Activated CD4-positive, alpha-beta T cell treated with anti-CD3 and anti-CD28 coated beads for 24 hours (primary cell): ENCODE data around the gene PEPD.

Experiments
- DNase-seq, 2 donors: peaks; one replicate each; pipeline ENCODE4 v3.0.0-alpha.2; 2020; ENCODE audit warnings: low read depth in 2 of 2

Gene PEPD

DNA sequence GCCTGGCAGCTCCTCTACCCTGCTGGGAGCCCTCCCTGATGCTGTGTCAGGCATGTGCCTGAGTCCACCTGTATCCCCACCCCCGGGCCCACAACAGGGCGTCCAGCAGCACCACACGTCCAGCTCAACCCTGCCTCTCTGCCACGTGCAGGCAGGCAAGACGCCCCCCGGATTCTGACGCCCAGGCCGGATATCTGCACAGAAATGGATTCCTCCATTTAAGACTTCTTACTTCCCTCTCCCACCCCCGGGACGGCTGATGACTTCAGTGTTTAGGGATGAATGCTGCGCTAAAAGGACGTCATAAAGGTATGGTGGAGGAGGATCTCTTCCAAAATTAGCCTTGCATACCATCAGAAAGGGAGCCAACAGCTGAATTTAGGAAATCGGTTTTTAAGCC lies 10.2 kb downstream of the PEPD start:
- DNase-seq = no peak

DNA sequence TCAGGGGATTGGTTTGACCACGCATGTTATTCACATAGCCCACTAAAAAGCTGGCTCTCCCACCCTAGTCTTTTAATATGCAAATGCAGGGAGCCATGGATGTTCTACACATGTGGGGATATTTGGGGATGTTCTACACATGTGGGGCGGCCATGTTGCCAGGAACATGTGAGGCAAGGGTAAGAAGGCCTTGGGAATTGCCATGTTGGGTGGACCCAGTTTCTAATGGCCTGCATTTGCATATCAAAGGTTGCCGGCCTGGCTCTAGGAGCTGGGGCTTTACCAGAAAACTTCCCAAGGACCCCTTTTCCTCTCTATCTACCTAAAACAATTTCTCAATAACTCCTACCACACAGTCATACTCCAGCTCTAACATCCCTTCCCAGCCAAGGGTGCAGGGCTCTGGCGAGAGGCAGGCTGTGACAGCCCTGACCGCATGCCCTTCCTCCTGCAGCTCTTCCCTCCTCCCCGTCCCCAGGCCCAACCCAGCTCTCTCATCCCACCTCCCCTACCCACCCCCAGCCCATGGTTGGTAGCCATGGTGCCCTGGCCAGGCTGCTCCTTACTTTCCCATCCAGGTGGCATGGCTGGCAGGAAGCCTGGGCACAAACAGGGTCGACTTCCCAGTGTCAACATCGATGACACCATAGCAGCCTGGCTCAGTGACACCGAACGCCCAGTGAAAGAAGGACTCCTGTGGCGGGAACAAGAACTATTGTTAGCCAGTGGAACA lies 11.0 kb downstream of the PEPD start:
- DNase-seq = no peak

DNA sequence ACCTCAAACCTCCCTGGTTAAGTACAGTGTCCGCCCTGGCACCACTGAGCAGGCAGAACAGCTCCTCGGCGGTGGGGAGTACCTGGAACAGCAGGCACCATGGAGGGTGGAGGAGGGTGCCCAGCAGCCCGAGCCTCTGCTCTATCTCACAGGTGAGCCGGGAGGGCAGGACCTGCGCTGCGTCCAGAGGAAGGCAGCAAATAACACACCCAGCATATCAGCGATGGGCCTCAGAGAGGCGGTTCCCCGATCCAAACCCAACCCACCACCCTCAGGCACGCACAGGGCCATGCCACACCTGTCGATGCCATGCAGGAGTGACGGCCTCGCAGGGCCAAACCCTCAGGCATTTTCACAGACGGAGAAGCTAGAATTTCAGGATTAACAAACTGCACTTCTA lies 11.8 kb downstream of the PEPD start:
- DNase-seq = no peak

DNA sequence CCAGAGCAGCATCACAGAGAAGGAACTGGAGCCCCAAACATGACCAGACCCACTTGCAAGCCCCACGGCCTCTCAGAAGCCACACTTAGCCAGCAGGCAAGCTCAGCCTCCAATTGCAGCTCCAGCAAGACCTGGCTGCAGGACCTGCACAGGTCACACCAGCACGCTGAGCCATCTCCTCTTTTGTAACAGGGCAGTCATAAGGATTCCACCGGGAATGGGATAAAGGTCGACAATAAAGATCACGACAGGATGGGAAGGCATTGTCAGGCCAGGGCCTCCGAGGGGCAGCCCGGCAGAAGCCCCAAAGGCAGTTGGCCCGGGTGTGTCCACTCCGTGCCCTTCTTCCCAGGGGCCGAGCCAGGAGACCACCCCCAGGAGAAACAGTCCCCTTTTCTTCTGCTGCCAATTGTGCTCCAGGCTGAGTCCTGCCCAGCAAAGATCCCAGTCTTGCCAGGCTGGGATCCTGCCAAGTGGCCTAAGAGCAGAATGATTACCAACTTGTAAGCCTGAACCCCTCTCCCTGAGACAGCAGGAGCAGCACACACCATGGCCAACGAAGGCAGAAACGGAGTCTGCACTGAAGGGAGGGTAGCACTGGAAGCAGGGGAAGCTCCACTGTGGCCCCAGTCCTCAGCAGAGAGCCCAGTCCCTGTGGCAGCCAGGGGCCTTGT lies 12.5 kb downstream of the PEPD start:
- no peak for DNase-seq

DNA sequence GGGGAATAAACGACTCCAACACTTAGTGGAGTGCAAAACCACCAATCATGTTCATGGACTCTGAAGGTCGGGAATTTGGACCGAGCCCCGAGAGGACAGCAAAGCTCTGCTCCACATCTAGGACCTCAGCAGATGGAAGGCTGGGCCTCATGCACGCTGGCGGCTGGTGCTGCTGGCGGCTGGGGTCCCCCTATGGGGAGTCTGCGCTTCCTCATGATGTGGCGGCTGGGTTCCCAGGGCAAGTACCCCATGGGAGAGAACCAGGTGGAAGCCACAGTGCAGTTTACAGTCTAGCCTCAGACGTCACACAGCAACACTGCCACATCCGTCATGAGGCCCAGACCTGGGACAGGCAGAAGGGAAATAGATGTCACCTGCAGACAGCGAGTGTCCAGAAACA lies 13.2 kb downstream of the PEPD start:
- no peak for DNase-seq

DNA sequence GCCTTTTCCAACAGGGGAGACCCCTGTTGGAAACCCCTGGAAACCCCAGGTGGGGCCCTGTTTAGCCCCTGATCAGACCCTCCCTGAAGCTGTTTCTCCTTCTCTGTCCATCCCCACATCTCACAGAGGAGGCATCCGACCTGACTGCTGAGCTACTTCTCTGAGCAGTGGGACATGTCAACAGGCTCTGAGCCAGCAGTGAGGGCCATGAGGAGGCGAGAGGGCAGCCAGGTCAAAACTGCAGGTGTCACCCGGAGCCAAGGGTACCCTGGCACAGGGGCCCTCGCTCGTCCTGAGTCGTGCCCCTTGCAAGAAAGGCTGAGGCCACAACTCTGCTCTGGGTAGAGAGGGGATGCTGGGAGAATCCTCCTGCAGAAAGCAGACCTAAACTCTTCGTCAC lies 13.6 kb downstream of the PEPD start:
- no peak for DNase-seq

DNA sequence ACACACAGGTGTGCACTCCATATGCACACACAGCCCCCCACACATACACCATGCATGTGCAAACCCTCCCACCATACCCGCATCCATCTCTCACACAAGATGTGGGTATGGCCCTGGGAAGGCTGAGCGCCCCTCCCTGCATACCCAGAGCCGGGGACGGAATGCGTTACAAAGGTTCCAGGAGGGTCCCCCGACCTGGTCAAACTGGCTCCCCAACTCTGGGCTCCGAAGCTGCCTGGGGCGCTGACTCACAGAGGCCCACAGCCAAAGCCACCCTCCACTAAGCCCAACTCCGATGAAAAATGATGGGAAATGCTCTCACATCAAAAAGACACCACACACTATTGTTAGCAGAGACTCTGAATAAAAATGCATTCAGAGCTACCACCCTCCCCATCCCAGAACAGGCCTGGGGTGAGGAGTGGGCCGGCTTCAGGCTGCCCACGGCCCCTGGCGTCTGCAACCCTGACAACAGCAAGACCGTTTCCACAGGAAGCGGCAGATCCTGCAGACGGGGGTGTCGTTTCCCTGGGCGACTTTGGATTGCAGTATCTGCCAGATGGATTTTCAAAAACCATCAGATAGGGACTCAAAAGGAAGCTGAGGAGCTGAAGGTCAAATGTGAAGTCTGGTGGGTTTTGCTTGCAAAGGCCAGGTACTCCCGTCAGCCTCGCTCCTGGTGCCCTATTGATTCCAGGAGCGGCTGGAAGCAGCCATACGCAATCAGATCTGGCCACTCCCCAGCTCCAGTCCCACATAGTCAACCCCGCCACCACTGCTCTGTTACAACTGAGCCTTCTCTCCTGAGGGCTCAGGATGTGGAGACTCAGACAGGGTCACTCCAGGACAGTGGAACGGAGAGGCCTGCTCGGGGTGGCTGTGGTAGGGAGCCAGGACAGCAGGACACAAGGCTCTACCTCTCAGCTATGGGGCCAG lies 14.3 kb downstream of the PEPD start:
- DNase-seq = no peak

DNA sequence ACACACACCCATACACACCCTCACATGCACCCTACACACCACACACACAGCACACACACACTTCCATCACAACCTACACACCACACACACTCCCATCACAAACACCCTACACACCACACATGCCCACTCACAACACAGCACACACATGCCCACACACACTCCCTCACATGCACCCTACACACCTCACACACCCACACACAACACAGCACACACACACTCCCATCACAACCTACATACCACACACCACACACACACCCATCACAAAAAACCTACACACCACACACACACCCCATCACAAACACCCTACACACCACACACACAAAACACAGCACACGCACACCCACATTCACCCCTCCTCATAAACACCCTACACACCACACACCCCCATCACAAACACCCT lies 15.1 kb downstream of the PEPD start:
- DNase-seq = no peak

DNA sequence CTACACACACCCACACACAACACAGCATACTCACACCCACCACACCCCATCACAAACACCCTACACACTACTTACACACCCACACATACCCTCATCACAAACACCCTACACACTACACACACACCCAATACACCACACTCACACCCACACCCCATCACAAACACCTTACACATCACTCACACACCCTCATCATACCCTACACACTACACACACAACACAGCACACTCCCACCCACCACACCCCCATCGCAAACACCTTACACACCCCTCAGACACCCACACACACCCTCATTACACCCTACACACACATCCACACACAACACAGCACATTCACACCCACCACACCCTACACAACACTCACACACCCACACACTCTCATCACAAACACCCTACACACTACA lies 15.8 kb downstream of the PEPD start:
- DNase-seq = no peak

DNA sequence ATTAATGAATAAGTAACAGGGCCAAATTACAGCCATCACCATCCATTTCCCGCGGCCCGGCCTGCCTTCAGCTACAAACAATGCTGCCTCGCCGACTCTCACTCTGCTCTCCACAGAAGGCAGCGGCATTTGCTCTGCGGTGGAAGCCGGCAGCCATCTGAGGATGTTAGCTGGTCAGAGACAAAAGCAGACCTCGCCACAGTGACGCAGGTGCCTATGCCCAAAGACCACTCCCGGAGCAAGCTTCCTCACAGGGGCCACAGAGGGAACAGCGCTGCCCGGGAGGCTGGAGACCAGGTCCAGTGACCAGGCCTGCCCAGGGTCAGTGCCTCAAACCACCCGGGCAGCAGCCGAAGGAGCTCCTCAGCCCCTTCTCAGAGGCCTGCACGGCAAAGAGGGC lies 16.4 kb downstream of the PEPD start:
- no peak for DNase-seq

DNA sequence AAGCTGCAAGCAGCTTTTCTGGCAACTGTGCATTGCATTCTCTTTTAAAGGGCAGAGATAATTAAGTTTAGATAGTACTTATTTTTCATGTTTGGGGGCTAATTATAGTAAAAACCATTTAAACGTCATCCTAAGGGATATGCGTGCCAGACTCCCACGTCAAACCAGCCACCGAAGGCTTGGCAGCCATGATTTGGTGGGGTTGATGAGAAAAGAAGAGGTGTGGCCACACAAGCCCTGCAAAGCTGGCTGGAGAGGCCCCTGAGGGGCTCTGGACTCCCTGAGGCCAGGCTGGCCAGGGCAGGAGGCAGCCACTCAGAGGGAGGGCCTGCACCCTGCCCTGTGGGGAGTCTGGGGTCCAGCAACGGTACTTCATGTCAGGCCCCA lies 17.5 kb downstream of the PEPD start:
- no peak for DNase-seq

DNA sequence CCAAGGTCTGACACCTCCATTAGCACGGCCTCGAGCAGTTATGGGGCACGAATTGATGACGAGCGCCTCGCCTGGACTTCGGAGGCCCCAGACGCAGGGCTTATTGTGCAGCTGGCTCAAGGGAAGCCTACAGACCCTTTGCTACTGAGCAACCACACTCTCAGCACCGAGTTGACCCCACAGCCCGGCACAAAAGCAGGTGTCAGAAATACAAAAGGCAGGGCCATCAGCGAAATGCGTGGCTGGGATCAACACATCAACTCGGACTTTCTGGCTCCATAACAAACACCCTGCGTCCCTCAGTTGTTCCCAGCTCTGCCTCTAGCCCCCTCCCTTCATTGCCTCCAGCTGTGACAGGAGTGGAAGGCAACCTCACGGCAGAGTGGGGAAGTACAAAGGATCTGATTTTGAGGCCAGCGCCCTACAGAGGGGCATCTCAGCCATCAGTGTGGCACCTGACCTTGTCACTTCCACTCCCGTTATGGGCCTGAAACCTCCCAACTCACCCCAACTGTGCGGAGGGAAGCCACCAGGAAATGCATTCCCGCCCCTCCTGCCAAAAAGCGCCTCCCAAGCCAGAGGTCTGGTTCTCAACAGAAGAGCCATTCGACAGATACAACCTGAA lies 18.0 kb downstream of the PEPD start:
- DNase-seq = no peak

DNA sequence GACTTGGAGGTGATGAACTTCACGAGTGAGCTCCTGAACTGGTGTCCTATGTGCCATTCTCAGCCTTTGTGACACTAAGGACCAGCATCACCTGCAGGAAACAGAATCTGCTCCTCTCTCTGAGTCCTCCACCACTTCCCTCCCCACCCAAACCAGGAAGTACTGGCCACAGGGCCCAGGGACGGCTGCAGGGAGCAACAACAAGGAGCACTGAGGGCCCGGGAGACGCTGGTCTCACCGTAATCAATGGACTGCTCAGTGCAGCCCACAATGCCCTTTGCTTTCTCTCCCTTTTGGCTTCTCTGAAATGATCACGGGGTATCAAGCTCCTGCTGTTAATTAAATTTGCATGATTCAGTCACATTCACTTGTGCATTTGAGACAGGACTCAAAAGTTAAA lies 18.6 kb downstream of the PEPD start:
- DNase-seq = no peak

DNA sequence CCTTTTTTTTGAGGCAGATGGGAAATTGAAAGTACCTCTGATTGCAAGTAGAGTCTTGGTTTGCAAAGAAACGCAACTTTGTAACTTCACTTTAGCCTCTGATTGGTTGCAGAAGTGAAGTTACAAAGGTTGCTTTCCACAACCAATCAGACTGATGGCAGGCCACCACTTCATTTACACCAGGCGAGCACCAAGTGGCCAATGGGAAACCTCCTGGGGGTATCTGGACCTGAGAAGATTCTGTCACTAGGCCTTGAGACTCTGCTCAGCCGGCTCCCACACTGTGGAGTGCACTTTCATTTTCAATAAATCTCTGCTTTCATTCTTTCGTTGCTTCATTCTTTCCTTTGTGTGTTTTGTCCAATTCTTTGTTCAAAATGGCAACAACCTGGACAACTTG lies 19.1 kb downstream of the PEPD start:
- DNase-seq = no peak

DNA sequence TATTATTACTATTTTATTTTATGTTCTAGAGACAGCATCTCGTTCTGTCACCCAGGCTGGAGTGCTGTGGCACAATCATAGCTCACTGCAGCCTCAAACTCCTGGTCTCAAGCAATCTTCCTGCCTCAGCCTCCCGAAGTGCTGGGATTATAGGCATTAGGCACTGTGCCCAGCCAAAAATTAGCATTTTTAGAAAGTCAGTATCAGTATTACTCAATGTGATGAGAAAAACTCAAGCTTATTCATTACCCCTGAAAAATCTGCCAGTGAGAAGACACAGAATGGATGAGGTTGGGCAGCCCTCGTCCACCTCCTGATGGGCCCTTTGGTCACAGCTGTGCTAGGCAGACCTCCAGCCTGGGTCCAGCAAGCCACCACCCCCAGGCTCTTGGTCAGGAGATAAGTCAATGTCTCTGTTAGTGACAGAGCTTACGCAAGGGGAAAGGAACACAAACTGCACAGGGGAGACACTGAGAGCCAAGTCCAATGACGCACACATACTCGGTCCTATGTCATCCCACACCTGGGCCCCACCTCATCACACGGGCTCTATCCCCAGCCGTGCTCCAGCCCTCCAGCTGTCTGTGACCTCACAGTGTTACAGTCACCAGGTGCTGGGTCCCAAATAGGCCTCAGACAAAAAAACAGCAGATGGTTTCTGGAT lies 19.8 kb downstream of the PEPD start:
- DNase-seq = no peak

DNA sequence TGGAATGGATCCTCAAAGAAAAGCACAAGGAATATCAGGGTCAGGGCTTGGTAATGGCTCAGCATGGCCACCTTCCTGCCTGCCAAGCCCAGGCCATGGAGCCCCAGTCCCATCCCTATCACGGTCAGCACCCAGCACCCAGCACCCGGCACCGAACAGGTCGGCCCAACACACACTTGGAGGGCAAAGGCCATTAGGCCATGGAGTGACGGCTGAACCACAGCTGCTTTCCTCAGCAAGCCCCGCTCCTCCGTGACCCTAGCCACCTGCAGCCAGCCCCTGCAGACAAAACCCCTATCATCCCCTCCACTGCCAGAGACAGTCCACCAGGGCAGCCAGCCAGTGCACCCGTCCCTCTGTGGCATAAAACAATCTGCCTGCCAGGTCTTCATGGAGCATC lies 20.6 kb downstream of the PEPD start:
- no peak for DNase-seq

DNA sequence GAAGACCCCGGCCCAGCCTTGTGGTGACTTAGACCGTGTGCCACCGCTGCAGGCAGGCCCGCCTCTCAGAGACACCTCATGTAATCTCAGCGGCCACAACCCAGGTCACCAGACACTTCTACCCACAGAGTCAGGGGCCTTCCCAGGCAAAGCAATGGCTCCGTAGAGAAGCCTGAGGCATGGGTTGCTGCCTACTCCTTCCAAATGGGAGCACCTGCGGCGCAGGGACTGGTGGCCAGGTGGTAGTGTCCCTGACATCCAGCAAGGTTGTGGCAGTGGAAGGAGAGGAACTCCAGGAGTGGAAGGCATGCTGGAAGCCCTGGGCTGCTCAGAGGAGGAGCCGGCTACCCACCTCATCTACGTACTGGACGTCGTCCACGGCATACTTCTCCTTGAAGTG lies 21.0 kb downstream of the PEPD start:
- DNase-seq = no peak

DNA sequence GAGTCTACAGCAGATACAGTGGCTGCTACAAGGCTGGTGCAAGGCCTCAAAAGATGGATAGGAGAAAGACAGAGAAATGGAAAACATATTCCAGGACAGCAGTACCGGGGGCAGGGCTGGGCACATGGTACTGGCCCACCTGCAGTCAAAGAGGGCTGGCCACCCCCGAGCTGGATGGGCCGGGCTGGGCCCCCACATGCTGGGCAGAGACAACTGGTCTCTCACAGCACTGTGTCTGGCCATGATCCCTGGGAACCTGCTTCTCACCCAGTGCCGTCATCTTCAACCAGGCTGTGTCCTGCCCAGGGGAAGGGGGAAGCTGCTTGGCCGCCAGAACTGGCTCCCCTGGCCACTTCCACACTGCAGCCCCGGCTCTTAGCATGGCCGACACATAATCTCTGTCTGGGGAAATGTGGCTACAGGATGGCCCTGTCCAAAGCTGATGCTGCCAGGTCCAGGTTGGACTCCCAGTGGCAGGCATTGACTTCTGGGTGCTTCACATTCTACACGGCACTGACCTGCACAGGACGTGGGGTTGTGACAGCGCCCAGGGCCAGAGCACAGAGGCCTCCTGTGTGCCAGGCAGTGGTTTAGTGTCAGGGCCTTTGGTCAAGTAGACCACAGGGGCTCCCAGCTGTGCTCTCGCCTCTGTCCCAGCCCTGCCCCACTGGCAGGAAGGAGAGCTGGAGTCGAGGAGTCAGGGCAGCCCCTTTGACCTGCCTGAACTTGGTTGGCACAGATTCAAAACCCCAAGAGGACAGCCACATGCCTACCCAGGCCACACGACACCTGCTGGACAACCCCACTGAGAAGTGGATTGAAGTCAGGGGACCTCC lies 21.7 kb downstream of the PEPD start:
- DNase-seq = no peak

DNA sequence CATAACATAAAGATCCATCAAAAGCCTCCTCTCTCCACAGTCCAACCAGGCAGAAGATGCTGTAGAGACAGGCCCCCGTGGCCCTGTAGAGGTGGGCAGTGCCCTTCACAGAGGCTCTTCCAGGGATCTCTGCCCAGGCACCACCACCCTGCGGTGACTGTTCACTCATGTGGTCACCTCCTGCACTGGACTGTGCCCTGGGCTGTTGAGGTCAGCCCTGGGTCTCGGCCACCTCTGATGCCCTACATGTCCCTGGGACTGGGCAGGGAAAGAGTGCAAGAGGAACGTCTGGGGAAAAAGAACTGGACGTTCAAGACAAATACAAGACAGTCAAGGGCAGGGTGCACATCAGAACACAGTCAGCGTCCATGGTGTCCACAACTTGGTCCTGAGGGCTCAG lies 22.3 kb downstream of the PEPD start:
- no peak for DNase-seq

DNA sequence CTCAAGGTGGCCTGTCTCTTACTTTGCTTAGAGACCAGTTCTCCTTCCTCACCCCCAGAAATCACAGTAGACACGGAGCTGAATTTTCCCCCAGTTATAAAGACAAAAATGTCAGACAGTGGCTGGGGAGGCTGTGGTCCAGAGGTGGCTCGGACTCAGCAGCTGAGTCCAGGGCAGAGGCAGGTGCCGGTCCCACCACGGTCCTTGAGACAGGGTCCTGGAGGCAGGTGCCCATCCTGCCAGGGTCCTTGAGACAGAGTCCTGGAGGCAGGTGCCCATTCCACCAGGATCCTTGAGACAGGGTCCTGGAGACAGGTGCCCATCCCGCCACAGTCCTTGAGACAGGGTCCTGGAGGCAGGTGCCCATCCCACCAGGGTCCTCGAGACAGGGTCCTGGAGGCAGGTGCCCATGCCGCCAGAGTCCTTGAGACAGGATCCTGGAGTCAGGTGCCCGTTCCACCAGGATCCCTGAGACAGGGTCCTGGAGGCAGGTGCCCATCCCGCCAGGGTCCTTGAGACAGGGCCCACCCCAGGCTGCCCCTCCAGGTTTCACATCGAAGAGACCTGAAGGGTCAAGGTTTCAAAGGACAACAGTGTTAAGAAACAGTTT lies 23.1 kb downstream of the PEPD start:
- DNase-seq = no peak
